DMS153 treated with DMSO at 0.1 percent for 48 hours (cell line): ENCODE measurements around the gene SLAMF6.
"Not testable (repeated sequence)": the region's sequence is repeated elsewhere in the genome, so short reads cannot be mapped to it uniquely, and the experiment has no call there.

Experiments
- DNase-seq: peaks from one replicate; lab custom pipeline; 2025; ENCODE audit not compliant: unreplicated experiment; lab: John Stamatoyannopoulos, UW

Gene SLAMF6

DNA sequence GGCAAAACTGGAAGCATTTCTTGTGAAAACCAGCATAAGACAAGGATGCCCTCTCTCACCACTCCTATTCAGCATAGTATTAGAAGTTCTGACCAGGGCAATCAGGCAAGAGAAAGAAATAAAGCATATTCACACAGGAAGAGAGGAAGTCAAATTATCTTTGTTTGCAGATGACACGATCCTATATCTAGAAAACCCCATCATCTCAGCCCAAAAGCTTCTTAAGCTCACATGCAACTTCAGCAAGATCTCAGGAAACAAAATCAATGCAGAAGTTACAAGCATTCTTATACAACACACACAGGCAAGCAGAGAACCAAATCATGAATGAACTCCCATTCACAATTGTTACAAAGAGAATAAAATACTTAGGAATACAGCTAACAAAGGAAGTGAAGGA is 7.1 kb downstream of the SLAMF6 start:
- not testable (repeated sequence) for DNase-seq

DNA sequence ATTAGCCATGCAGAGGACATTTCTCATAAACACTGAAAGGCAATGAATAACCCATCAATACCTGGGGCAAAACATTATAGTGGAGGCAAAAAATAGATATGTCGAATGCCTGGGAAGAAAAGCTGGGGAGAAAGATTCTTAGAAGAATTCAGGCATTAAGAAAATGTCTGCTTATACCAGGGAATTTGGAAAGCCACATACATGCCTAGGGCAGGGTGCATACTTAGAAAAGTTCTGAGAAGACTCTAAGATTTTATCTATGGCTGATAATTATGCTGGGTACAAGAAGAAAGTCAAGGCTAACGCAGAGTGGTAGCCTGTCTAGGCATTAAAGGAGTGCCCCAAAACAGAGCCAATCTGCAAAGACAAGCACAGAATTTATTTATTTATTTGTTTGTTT is 18.4 kb downstream of the SLAMF6 start:
- DNase-seq, result no peak

DNA sequence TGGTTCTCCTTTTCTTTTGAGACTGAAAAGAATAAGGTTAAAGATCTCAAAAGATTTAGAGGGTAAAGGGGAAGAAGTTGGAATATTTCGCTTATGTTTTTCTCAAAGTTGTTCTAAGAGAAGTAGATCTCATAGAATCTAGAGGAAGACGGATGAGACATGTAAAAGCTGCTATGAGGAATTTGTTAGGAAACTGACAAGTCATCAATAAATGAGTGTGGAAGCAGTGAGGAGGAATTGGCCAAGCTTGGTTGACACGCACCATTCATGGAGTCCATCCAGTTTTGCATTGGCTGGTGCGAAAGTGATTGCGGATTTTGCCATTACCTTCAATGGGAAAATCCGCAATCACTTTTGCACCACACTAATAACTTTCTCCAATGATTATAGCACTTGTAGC is 20.0 kb downstream of the SLAMF6 start:
- no peak for DNase-seq

DNA sequence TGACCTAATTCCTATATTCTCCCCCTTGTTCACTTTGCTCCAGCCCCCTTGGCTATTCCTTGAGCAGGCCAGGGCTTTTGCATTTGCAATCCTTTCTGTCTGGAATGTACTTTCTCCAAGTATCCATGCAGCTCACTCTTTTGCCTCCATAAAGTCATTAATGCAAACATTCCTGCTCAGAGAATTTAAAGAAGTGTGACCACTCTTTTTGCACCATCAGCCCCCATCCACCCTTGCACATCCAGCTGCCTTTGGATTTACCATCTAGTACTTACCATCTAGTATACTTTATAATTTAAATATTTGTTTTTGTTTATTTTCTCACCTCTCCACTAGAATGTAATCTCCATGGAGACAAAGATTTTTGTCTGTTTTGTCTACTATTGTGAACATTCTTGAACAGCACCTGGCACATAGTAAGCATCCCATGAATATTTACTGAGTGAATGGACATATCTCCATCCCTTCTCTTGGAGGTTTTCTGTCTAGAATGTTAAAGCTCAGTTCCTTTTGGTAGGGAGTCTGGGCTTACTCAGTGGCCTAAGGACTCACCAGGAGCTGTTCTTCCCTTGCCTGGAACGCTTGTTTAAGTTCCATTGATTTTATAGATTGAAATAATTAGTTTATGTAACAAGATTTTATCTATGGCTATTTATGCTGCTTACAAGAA is 22.6 kb downstream of the SLAMF6 start:
- no peak for DNase-seq

DNA sequence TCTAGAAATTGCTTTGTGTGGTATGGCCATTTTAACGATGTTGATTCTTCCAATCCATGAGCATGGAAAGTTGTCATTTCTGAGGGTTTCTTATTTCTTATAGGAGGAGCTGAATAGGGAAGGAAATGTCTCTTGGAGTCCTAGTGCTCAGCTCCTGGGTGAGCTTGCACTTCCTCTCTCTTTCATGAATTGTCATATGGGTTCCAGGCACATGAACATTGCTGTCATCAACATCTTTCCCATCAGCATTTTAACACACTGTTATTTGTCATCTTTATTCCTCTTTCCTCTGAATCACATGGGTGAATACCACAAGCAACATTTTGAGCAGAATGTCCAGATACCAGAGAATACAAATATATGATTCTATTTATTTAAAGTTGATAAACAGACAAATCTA is 23.4 kb downstream of the SLAMF6 start:
- DNase-seq, result no peak

DNA sequence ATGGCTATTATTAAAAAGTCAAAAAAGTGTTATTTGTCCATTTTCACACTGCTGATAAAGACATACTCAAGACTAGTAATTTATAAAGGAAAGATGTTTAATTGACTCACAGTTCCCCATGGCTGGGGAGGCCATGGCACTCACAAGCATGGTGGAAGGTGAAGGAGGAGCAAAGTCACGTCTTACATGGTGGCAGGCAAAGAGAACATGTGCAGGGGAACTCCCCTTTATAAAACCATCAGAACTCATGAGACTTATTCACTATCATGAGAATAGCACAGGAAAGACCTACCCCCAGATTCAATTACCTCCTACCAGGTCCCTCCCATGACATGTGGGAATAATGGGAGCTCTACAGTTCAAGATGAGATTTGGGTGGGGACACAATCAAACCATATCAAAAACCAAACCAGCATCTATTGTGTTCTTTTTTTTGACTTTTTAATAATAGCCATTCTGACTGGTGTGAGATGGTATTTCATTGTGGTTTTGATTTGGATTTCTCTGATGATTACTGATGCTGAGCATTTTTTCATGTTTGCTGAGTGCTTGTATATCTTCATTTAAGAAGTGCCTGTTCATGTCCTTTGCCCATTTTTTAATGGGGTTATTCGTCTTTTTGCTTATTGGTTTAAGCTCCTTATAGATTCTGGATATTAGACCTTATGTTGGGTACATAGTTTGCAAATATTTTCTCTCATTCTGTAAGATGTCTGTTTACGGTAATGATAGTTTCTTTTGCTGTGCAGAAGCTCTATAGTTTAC is 24.6 kb downstream of the SLAMF6 start:
- not testable (repeated sequence) for DNase-seq

DNA sequence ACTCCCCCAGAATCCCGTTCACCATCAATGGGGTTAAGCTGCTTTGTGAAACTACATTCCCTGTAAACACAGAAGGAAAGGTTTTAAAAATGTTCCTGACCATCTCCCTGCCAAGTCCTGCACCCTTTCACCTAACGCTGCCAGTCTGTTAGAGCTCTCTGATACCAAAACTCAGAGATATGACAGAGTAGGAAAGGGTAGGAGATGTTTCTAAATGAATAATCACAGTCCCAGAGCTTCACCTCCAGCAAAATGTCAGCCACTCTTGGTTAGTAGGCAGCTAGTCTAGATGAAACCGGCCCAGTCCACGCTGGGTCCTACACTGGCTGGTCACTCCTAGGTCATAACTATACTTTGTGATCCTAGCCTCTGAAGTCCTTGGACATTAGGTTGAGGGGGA is 26.7 kb downstream of the SLAMF6 start:
- no peak for DNase-seq

DNA sequence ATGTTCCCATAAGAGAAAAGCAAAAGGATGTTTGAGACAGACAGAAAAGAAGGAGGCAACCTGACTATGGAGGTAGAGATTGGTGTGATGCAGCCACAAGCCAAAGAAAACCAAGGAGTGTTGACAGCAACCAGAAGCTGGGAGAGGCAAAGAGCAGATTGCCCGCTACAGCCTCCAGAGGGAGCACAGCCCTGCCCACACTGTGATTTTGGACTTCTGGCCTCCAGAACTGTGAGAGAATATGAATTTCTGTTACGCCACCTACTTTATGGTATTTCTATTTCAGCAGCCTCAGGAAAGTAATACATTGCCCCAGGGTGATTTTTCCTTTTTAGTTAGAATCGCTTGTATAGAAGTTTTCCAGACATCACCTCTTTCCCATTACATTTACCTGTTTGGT is 28.4 kb downstream of the SLAMF6 start:
- no peak for DNase-seq

DNA sequence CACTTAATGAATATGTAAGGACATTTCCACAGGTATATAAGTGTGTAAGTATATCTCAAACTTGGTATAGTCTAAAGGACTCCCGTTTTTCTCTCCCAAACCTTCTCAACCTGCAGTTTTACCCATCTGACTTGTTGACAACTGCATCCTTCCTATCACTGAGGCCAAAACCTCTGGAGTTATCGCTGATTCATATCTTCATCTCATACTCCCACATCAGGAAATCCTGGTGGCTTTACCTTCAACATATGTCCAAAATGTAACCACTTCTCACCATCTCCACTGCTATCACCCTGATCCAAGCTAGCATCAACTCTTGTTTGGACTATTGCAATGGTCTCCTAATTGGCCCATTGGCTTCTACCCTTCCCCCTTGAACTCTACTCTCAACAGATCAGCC is 30.4 kb downstream of the SLAMF6 start:
- no peak for DNase-seq

DNA sequence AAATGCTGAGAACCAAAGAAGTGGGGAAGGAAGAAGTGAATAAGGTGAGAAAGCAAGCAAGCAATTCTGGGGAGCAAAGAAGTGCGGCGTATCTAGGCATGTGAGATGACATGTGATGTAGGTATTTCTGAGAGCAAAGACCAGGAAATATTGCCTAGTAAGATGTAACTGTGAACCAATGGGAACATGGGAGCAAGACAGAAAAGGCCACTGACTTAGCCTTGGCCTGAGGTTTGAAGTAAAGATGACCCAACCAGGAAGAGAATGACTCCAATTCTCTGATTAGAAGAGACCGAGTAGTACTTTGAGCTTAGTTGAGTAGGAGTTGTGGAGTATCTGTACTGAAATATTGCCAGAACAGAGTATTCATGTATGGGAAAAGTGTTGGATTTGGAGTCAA is 31.1 kb downstream of the SLAMF6 start:
- no peak for DNase-seq

DNA sequence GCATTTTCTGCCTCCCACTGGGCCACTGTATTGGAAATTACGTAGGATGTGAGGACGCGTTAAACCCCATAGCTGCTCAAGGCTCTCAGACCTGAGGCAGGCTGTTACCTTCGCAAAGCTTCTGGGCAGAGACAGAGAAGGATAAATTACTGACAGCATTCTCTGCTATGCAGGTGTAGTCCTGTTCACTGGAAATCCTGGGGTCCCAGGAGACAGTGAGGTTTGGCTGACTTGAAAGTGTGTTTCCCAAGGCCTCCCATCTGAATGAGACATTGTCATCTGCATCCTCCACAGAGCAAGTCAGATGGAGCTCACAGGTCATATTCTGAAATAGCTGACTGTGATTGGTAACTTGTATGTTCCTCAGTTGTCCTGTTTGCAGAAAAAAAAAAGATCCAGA is 32.0 kb downstream of the SLAMF6 start:
- DNase-seq, result no peak

DNA sequence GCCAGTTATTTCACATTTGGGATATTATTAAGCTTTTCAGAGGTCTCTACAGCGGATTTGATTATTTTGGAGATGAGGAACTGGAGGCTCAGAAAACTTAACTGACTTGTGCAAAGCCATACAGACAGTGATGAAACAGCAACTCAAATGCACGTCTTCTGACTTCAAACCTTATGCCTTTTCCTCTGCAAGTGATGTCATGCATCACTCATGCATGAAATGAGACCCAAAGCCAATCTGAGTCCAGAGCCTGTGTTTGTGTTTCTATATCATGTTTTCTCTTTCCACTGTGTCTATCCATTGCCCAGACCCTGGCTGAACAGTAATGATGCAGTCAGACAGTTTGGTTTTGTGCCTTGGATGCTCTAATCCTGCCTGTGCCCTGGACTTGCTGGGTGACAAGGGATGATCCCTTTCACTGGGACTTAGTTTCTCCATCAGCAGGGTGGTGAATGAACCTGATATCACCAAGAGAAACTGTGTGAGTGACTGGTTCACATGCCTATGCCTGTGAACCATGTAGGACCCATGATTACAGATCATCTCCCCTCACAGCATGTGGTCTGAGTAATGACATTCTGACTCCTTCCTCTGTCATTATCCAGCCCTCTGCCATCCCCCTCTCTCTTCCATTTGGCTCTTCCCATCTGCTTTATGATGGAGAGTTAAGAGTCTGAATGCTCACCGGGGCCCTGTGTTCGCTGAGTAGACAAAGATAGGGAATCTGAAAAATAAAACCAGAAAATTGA is 33.4 kb downstream of the SLAMF6 start:
- DNase-seq, result no peak

DNA sequence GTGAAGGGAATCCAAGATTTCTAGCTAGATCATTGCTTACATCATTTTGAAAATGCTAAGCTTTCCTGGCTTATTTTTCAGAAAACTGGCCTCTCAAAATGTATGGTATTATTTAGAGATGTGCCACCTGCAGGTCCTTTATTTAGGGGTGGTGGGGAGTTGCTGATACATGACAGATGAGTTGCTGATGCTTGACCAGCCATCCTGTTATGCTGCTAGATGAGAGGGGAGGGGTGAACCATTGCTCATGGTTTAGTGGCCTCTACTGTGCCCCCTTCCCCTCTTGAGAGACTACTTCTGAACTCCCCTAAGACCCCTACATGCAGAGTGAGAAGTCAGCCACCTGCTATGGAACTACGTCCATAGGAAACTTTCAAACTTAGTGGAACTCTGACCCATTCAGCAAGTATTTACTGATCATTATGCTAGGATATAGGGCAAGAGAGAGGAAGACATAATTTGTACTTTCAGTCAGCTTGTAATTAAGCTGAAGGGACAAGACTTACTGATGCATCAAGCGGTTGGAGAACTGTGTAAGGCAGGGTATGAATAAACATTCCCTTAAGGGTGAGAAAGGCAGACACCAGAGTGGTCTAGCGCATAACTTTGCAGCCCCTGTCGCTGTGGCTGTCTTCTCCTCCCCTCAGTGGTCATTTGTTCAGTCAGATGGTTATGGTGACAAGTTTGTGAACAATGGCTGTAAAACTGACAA is 34.6 kb downstream of the SLAMF6 start:
- no peak for DNase-seq

DNA sequence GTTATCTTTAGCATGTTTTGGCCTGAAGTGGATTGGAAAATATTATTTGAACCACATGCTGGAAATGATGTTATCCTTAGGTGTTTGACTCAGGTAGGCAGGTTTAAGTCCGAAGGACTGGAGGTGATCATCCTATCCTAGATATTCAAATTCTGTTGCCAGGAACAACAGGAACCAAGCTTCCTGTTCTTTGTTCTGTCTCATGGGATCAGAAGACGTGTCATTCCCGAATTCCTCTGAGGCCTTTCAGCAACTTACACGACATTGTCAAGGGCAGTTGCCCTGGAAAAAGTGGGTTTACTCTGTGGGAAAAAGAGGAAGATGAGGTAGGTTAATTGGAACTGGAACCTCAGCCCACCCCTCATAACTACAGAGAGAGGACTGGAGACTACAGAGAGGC is 36.6 kb downstream of the SLAMF6 start:
- no peak for DNase-seq

DNA sequence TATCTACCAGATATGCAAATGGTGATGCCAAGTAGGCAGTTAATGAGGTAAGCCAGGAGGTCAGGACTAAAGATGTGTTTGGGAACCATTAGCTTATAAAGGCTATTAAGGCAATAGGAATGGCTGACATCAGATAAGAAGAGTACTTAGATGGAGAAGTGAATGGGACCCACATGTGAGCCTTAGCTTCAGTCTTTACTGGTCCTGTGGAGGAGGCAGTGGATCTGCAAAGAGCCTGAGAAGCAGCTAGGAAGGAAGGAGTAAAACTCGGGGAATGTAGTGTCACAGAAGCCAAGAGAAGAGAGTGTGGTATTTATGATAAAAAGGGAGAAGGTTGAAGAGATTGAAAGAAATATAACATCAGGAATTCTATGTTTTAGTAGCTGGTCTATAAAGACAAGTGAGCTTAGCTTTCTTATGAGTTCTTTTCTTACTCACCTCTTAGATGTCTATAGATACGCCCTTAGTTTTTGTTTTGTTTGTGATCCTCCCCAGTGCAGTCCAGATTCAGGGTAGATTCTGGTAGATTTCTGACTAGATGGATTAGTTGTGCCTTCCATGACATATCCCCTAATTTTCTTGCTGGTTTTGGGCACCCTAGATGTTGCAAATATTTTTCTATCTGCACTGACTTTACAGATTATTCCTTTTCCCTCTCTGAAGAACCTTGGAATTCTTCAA is 39.4 kb downstream of the SLAMF6 start:
- no peak for DNase-seq

DNA sequence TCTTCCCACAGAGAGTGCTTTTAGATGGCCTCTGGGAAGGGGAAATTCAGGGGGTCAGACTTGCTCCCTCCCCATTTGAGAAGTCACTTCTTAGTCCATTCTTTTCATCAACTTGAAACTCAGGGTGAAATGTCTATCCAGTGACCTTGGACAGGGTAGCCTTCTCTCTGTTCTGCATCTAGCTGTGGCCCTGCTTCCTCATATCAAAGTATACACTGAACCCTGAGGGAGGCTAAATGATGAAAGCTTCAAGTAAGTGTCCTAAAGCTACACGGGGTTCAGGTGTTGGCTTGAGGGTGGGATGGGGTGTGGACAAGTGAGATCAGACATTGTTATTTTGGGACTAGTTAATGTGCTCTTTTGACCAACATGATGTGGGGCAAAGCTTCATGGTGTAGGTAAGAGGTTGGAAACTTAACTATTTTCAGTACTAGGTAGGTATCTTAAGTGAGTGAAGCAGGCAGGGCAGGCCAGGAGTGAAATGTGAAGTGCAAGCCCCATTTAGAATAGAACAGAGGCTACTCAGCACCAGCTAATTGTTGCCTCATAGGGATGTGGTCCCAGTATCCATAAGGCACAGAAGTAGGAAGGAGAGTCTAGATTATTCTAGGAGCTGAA is 41.0 kb downstream of the SLAMF6 start:
- DNase-seq, result no peak

DNA sequence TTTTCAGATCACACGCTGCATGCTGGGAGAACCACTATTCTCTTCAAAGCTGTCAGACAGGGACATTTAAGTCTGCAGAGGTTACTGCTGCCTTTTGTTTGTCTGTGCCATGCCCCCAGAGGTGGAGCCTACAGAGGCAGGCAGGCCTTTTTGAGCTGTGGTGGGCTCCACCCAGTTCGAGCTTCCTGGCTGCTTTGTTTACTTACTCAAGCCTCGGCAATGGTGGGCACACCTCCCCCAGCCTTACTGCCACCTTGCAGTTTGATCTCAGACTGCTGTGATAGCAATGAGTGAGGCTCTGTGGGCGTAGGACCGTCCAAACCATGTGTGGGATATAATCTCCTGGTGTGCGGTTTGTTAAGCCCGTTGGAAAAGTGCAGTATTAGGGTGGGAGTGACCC is 42.3 kb downstream of the SLAMF6 start:
- not testable (repeated sequence) for DNase-seq

DNA sequence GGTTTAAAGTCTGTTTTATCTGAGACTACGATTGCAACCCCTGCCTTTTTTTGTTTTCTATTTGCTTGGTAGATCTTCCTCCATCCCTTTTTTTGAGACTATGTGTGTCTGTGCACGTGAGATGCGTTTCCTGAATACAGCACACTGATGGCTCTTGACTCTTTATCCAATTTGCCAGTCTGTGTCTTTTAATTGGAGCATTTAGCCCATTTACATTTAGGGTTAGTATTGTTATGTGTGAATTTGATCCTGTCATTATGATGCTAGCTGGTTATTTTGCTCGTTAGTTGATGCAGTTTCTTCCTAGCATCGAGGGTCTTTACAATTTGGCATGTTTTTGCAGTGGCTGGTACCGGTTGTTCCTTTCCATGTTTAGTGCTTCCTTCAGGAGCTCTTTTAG is 44.0 kb downstream of the SLAMF6 start:
- DNase-seq, result not testable (repeated sequence)

DNA sequence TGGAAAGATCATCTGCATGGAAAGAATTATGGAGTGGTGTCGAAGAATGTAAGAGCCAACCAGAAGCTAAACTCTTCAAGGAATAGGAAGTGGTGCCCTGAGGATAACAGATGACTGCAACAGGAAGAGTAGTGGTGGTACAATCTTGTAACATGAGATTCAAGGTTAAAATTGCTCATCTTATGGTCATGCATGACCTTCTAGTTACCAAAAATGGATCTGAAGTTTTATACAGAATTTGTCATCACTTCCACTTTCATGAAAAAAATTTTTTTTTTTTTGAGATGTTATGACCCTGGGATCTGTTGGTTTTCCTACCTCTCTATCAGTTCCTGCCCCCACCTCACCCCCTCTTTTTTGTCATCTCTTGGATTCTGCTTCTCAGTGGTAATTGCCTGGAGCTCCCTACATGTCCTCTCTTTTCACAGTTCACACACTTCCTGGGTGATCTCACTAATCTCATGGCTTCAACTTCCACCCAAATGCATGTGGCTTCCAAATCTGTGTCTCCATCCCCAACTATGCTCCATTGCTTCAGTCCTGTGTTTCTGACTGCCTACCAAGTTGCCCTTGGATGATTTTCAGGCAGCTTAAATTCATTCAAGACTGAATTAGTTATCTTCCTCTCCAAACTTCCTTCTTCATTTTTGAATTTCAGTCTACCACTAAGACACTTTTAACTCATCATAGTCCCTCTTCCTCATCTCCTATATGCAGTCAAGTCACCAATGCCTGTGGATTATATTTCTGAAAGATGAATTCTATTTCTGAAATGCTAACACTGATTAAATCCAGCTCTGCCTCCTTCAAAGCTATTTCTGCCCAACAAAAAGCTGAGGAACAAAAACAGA is 48.4 kb downstream of the SLAMF6 start:
- no peak for DNase-seq

DNA sequence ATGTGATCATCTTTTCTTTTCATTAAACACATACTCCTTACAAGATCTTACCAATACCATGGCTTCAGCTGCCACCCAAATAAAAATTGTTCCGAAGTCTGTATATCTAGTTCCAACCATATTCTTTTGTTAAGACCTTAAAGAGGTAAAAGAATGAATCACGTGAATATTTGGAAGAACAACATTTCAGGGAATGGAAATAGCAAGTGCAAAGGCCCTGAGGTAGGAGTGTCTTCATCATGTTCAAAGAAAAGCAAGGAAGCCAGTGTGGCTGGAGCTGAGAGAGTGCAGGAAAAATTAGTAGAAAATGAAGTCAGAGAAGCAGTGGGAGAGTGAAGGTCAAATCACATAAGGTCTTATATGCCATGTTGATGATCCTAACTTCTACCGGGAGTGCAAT is 50.9 kb downstream of the SLAMF6 start:
- no peak for DNase-seq
